Stimulated activated CD8-positive, alpha-beta memory T cell treated with anti-CD3 and anti-CD28 coated beads, Interleukin-4, amount 100 ng/mL, for 4 hours (primary cell): ENCODE measurements around the gene HSPA2.
"Not testable (repeated sequence)": the region's sequence is repeated elsewhere in the genome, so short reads cannot be mapped to it uniquely, and the experiment has no call there.

Experiments used
- DNase-seq, 2 donors: peaks; one replicate each; pipeline ENCODE4 v3.0.0-alpha.2; 2020; ENCODE audit warnings: low read depth in 2 of 2, low spot score in 1 of 2

HSPA2 gene

DNA sequence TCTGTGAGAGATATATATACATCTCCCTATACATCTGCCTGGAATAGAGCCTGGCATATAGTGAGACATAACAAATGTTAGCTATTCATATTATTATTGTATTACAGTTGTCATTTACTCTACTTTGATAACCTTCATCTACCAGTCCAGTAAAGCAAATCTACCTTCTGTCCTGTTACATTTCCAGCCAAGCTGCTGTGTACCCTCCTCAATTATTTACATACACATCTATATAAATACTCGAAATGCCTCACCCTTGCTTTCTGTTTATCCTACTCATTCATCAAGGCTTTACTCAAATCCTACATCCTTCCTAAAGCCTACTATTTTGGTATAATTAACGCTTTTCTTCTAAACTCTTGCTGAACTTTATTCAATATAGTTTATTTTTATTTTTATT, 27.3 kb upstream of the HSPA2 start:
- DNase-seq = no peak

GRCh38 chr14:64515053-64515452, 25.5 kb upstream of the HSPA2 start:
- DNase-seq = no peak

- no peak for DNase-seq
Observed at GRCh38 chr14:64516969-64517368, 23.6 kb upstream of the HSPA2 start.

DNA sequence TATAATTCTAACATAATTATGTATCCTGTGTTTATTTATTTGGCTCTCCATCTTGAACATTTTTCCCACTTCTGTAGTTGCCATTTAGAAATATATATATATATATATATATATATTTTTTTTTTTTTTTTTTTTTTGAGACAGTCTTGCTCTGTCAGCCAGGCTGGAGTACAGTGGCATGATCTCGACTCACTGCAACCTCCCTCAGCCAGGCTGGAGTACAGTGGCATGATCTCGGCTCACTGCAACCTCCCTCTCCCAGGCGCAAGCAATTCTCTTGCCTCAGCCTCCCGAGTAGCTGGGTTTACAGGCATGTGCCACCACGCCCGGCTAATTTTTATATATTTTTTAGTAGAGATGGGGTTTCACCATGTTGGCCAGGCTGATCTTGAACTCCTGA, 22.9 kb upstream of the HSPA2 start:
- DNase-seq = not testable (repeated sequence)

DNA sequence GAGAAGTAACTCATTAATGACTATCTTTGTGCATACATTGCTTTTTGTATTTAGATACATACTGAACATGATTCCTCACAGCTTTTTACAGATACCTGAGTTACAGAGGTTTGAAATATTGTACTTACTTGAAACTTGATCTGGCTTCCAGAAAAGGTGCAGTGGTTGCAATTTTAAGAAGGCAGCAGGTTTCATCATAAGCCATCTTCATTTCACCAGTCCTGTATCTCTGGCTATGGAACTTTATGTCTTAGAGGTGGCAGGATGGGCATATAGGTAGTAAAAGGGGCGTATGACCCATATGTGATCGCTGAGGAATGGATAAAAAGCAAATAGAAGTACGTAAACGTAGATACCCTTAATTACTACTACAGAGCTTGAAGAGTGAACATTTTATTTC, 22.3 kb upstream of the HSPA2 start:
- no peak for DNase-seq

GRCh38 chr14:64520699-64521098, 19.8 kb upstream of the HSPA2 start:
- DNase-seq = no peak

- DNase-seq = no peak
Observed at GRCh38 chr14:64522591-64523355, 17.8 kb upstream of the HSPA2 start.

GRCh38 chr14:64525354-64525753, 15.2 kb upstream of the HSPA2 start:
- no peak for DNase-seq

DNA sequence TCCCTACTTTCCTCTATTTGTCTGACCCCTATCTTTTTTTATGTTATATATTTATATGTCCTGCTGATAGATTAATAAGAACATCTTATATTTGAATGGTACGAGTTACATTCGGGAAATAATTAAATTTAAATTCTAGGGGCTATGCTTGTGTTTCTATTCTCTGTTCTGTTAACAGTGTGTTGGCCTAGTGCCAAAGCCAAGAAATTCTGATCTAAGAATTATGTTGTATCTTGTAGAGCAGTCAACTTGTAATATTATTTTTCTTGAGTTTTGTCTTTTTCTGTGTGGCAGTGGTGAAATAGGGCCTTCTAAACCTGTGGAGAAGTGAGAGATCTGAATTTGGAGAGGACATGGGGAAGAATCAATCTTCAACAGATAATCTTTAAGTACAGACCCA, 9.0 kb upstream of the HSPA2 start:
- DNase-seq = no peak

- DNase-seq = no peak
Observed at GRCh38 chr14:64536488-64537245, 3.9 kb upstream of the HSPA2 start.

- DNase-seq = no peak
Observed at GRCh38 chr14:64541261-64541971, 875 bp downstream of the HSPA2 start.

DNA sequence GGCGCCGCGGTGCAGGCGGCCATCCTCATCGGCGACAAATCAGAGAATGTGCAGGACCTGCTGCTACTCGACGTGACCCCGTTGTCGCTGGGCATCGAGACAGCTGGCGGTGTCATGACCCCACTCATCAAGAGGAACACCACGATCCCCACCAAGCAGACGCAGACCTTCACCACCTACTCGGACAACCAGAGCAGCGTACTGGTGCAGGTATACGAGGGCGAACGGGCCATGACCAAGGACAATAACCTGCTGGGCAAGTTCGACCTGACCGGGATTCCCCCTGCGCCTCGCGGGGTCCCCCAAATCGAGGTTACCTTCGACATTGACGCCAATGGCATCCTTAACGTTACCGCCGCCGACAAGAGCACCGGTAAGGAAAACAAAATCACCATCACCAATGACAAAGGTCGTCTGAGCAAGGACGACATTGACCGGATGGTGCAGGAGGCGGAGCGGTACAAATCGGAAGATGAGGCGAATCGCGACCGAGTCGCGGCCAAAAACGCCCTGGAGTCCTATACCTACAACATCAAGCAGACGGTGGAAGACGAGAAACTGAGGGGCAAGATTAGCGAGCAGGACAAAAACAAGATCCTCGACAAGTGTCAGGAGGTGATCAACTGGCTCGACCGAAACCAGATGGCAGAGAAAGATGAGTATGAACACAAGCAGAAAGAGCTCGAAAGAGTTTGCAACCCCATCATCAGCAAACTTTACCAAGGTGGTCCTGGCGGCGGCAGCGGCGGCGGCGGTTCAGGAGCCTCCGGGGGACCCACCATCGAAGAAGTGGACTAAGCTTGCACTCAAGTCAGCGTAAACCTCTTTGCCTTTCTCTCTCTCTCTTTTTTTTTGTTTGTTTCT, 1.7 kb downstream of the HSPA2 start:
- DNase-seq = no peak

DNA sequence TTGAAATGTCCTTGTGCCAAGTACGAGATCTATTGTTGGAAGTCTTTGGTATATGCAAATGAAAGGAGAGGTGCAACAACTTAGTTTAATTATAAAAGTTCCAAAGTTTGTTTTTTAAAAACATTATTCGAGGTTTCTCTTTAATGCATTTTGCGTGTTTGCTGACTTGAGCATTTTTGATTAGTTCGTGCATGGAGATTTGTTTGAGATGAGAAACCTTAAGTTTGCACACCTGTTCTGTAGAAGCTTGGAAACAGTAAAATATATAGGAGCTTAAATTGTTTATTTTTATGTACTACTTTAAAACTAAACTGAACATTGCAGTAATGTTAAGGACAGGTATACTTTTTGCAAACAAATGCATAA, 2.3 kb downstream of the HSPA2 start:
- DNase-seq = no peak

DNA sequence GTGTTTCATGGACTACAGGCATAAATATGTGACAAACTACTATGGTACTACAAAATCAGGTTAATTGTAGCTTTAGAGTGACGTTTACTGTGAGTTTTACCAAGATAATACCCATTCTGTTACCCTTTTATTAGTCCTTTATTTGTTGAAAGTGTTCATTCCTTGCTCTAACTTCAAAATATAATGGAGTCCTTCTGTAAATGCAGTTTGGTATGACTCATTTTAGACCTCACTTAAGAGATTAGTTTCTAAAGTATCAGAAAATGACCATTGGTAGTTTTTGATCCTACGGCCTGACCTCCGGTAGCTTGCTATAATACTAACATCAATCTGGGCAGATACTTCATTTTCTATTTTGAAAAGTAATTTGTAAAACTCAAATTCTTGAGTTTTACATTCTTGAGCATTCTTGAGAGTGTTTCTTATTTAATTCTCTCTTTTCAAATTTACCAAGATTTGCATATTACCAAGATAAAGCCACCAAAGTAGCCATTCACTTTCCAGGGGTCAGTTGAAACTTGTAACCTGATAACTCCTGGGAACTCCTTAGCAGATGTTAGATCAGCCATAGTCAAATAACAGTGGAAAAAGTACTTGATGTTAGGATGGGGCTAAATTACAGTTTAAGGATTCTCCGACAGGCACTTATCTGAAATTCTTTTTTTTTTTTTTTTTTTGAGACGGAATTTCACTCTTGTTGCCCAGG, 4.2 kb downstream of the HSPA2 start:
- no peak for DNase-seq

DNA sequence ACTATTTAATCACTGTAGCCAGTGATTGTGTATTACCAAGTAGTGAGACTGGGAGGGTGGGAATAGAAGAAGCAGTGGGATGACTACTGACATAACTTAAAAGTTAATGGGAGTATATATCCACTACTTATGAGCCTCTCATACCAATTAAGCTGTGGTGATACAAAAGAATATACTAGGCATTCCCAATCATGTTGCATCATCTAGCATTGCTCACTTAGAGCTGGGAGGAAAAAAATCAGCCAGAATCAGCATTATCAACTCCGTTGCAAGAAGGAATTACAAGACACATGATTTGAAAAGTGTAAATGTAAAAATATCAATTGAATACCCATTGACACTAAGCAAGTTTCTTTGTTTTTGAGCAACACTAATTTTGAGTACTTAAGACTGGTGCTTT, 8.5 kb downstream of the HSPA2 start:
- DNase-seq = no peak

GRCh38 chr14:64549791-64550620, 9.5 kb downstream of the HSPA2 start, which contains the start of gene PPP1R36:
Gene PPP1R36 (plus strand): TSS chr14:64549961. CDS start chr14:64549998, 37 bp downstream.
- no peak for DNase-seq

DNA sequence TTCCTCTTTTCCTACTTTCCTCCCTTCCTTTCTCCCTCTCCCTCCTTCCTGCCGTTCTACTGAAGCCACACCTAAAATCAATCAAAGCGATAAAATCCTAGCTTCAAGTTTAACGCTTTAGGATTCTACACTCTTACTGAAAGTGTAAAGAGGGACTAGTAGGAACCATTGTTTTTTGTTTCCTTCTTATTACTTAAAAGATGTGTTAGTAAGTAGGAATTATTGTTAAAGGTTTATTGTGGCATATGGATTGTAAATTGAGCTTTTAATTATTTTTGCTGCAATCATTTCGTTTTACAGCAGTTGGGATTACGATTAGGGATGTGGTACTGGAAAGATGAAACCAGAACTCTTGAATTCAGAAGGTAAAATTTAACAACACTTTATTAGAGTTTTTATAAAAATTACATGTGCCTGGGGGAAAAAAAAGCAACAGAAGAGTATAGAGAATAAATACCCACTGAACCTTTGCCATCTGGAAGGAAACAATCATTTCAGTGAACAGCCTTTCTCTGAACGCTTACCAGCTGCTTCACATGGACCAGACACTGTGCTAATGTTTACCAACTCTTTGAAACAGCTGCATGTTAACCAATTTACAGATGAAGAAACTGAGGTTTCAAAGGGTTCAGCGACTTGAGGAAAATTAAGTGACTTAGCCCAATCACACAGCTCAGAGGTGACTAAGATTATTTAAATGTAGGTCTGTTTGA, 10.2 kb downstream of the HSPA2 start:
- DNase-seq = no peak

GRCh38 chr14:64554556-64554955, 14.0 kb downstream of the HSPA2 start:
- no peak for DNase-seq

- DNase-seq = no peak
Observed at GRCh38 chr14:64556526-64556925, 16.0 kb downstream of the HSPA2 start.
